Coronary artery (tissue), 2 donors: ENCODE results near the gene ENTHD1.

Experiments used
- DNase-seq: peaks from one replicate; pipeline ENCODE4 v3.0.0-alpha.2; 2017; ENCODE audit warnings: low spot score
- H3K27ac ChIP-seq, 2 donors: fragments of 200-600 bp; sonication (generic); one replicate each; pipeline ENCODE4 v1.5.1; 2016 to 2019
- H3K4me3 ChIP-seq: fragments of 200-600 bp; sonication (generic); 2 replicates; pipeline ENCODE4 v1.5.1; 2016; ENCODE audit warnings: mild to moderate bottlenecking, moderate library complexity
- TF ChIP-seq, protein P1 (sequence below): fragments of 200-600 bp; sonication (generic); IDR thresholded peaks from one replicate; pipeline ENCODE4 v1.5.1; 2019; ENCODE audit warnings: antibody characterized with exemption

The ENTHD1 gene

DNA sequence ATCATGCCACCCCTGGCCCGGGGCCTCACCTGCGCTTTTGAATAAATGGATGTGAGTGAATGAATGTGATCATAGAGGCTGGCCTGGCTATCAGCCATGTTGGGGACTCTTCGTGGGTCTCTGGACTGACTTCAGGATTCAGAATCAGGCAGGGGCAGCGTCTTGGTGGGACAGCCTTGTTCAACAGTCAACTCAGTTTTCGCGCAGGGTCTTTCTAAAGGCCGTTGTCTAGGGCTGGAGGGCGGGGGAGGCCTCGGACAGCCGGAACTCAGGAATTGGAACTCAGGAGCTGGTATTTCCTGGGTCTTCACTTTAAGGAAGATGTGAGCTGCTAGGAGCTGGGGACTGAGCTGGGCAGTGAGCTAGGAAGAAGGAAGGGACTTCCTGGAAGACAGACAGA, 177.0 kb downstream of the ENTHD1 start:
- H3K27ac ChIP-seq = no peak overlapping the region
- TF ChIP-seq, protein P1, sequence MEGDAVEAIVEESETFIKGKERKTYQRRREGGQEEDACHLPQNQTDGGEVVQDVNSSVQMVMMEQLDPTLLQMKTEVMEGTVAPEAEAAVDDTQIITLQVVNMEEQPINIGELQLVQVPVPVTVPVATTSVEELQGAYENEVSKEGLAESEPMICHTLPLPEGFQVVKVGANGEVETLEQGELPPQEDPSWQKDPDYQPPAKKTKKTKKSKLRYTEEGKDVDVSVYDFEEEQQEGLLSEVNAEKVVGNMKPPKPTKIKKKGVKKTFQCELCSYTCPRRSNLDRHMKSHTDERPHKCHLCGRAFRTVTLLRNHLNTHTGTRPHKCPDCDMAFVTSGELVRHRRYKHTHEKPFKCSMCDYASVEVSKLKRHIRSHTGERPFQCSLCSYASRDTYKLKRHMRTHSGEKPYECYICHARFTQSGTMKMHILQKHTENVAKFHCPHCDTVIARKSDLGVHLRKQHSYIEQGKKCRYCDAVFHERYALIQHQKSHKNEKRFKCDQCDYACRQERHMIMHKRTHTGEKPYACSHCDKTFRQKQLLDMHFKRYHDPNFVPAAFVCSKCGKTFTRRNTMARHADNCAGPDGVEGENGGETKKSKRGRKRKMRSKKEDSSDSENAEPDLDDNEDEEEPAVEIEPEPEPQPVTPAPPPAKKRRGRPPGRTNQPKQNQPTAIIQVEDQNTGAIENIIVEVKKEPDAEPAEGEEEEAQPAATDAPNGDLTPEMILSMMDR = no peak
- no peak for DNase-seq
- no peak overlapping the region for H3K4me3 ChIP-seq

DNA sequence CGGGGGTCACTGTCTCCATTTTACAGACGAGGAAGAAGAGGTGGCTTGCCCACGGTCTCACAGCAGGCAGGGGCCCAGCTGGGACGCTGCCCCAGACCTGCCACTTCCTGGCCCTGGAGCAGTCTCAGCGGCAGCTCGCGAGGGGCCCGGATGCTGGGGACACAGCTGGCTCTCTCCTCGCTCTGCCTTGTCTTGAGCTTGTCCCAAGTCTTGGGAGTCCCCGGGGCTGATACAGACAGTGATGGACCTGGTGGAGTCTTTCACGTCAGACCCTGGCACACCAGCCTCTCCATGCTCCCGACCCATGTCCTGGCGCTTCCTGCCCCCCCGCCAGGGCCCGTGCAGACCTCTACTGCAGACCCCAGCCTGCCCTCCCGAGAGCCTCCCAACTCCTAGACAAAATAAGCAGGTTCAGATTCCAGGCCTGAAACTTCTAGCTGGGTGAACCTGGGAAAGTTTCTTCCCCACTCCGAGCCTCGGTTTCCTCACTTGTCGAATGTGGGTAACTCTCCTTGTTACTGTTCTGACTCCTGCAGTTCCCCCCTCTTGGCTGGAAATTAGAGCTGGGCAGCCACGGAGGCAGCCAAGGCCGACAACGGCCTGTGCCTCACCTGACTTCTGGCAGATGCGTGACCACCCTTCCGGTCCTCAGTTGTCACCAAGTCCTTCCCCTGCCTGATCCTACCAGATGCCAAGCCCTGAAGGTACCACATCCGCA, 177.6 kb downstream of the ENTHD1 start:
- Histone ChIP-seq H3K4me3 (no peak overlapping the region), H3K27ac (no peak overlapping the region)
- no peak for DNase-seq
- TF ChIP-seq, protein P1 = no peak

DNA sequence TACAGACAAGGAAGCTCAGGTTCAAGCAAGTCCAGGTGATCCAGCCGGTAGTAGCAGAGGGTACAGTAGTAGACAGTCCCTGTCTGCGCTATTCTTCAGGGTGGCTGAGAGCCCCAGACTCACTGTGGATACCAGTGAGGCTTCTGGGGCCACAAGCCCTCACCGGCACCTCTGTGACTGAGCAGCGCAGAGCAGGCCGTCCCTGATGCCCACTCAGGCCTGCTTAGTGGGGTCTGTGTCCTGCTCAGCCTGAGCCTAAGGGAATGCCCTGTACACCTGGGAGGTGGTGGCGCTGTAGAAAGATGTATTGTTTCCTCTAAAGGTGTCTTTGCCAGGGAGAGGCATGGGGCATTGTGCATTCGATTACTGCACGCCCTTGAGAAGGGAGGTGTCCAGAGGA, 179.2 kb downstream of the ENTHD1 start:
- no peak for DNase-seq
- TF ChIP-seq, protein P1 = no peak
- Histone ChIP-seq H3K27ac (no peak overlapping the region), H3K4me3 (no peak overlapping the region)

DNA sequence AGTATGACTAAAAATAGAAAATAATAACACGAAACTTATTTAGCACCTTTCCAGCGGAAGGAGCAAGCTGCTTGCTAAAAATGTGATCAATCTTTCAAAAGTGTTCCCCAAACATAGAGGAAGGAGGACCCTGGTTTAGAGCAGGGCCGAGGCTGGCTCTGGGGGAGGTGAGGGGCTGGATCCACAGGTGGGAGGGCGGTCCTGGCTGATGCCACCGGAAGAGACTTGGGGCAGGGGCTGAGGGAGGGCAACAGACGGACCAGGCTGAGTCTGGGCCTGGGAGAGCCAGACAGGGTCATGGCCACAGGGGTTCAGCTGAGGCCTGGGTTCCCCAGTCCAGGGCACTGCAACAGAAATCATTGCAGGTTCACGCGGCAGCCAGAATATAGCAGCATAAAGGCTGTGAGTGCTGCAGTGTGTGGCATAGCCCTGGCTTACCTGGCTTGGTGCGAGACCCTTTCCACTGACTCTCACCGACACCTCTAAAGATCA, 179.7 kb downstream of the ENTHD1 start:
- H3K4me3 ChIP-seq = no peak overlapping the region
- TF ChIP-seq, protein P1 = no peak
- DNase-seq = no peak
- no peak overlapping the region for H3K27ac ChIP-seq

DNA sequence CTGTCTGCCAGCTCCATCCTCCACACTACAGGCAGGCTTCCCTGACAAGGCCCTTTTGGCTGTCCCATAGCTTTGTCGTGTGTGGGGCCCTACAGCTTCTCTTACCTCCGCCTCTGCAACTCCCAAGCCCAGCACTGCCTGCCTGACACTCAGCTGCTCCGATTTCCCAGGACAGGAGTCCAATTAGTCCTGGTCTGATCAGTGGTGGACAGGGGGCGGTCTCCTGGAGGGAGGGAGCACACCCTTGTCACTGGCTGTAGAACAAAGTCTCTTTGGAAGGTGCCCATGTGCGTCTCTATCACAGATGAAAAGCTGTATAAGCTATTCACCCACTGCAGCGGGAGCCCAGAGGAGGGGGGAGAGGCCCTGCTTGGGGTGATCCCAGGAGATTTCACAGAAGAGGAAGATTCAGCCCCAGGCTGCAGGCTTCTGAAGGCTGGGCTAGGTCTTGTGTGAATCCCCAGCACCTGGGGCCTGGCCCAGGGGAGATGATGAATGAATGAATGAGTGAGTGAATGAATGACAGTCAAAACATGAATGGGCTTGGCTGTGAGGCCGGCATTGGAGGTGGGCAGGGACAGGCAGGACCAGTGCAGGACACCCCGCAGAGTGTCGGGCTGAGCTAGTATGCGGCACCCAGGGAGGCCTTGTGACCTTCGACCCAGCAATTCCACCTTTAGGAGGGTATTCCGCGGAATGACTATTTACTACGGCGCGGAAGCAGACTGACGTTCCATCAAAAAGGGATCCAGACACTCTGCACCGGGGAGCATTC, 180.6 kb downstream of the ENTHD1 start:
- TF ChIP-seq, protein P1 = no peak
- H3K27ac ChIP-seq = no peak overlapping the region
- no peak for DNase-seq
- H3K4me3 ChIP-seq = no peak overlapping the region

DNA sequence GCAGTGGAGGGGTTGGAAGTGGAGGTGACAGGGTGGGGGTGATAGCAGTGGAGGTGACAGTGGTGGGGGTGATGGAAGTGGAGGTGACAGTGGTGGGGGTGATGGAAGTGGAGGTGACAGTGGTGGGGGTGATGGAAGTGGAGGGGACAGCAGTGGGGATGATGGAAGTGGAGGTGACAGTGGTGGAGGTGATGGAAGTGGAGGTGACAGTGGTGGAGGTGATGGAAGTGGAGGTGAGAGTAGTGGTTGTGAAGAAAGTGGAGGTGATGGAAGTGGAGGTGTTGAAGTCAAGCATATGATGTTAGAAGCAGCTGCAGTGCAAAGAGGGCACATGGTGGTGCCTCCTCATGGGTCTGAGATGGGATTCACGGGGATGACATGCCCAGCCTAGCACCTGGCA, 181.5 kb downstream of the ENTHD1 start:
- Histone ChIP-seq H3K27ac (no peak overlapping the region), H3K4me3 (no peak overlapping the region)
- no peak for DNase-seq
- TF ChIP-seq, protein P1 = no peak
